ENCODE data around the gene SLC16A12.

The SLC16A12 gene

GRCh38 chr10:89535171-89536012 is at the start of gene SLC16A12:
TSS of gene SLC16A12 (minus strand) at chr10:89535594. CDS start at chr10:89462578, 73,016 bp downstream.
- no peaks in the 10 kb centered on the region for H3K9me3 ChIP-seq (ENCODE audit: insufficient read depth, low read depth, low read length)
- no peak within 1 kb of the TSS for H3K4me3 ChIP-seq (ENCODE audit: low read length, poor library complexity, severe bottlenecking)
- H4K20me1 ChIP-seq (ENCODE audit: insufficient read depth, low read length, poor library complexity, severe bottlenecking), result no peaks in the 10 kb centered on the region
- H3K4me1 ChIP-seq (ENCODE audit: insufficient read depth, low read length, poor library complexity, severe bottlenecking), result peaks cover 23% of the 10 kb centered on the region
- no peaks in the 10 kb centered on the region for H3K9me2 ChIP-seq (replicated peaks; ENCODE audit: low read depth, low read length)
- no peak within 1 kb of the TSS for H3K4me2 ChIP-seq (ENCODE audit: low read depth, low read length, poor library complexity, severe bottlenecking)
- H3K79me2 ChIP-seq (ENCODE audit: insufficient read depth, low read length), result no peaks in the 10 kb centered on the region
- TF ChIP-seq EZH2phosphoT487 (IDR thresholded peaks at IDR 0.05; ENCODE audit: borderline replicate concordance), result no peak
- no peak for TF ChIP-seq CTCF (conservative IDR thresholded peaks at IDR 0.05; ENCODE audit: low read length)
- H2AFZ ChIP-seq (ENCODE audit: low read length), result no peak within 1 kb of the TSS
- no peaks in the 10 kb centered on the region for H3K36me3 ChIP-seq (ENCODE audit: insufficient read depth, low read length)
- no peak within 1 kb of the TSS for H3K9ac ChIP-seq (ENCODE audit: low read depth, low read length, poor library complexity, severe bottlenecking)
- H3F3A ChIP-seq (ENCODE audit: low read depth), result peaks cover 3% of the 10 kb centered on the region; the same call in 1 of the 2 replicates
- H3K27me3 ChIP-seq (ENCODE audit: insufficient read depth, low read length, poor library complexity, severe bottlenecking), result no peaks in the 10 kb centered on the region

GRCh38 chr10:89582022-89582421 is 46.6 kb upstream of the SLC16A12 start:
- Histone ChIP-seq H3K4me1 (ENCODE audit: insufficient read depth, low read length, poor library complexity, severe bottlenecking) (no peaks in the 10 kb centered on the region), H3K9ac (ENCODE audit: low read depth, low read length, poor library complexity, severe bottlenecking) (no peak overlapping the region), H3K27me3 (ENCODE audit: insufficient read depth, low read length, poor library complexity, severe bottlenecking) (no peaks in the 10 kb centered on the region), H3K4me2 (ENCODE audit: low read depth, low read length, poor library complexity, severe bottlenecking) (no peak overlapping the region), H3K4me3 (ENCODE audit: low read length, poor library complexity, severe bottlenecking) (no peak overlapping the region), H2AFZ (ENCODE audit: low read length) (no peak overlapping the region), H3K9me3 (ENCODE audit: insufficient read depth, low read depth, low read length) (no peaks in the 10 kb centered on the region), H3F3A (ENCODE audit: low read depth) (no peaks in the 10 kb centered on the region), H3K9me2 (replicated peaks; ENCODE audit: low read depth, low read length) (no peaks in the 10 kb centered on the region), H3K79me2 (ENCODE audit: insufficient read depth, low read length) (no peaks in the 10 kb centered on the region), H3K36me3 (ENCODE audit: insufficient read depth, low read length) (no peaks in the 10 kb centered on the region), H4K20me1 (ENCODE audit: insufficient read depth, low read length, poor library complexity, severe bottlenecking) (no peaks in the 10 kb centered on the region)
- TF ChIP-seq CTCF (conservative IDR thresholded peaks at IDR 0.05; ENCODE audit: low read length) (no peak), EZH2phosphoT487 (IDR thresholded peaks at IDR 0.05; ENCODE audit: borderline replicate concordance) (no peak)

- H3K4me2 ChIP-seq (ENCODE audit: low read depth, low read length, poor library complexity, severe bottlenecking), result no peak overlapping the region
- no peaks in the 10 kb centered on the region for H3K36me3 ChIP-seq (ENCODE audit: insufficient read depth, low read length)
- no peaks in the 10 kb centered on the region for H3F3A ChIP-seq (ENCODE audit: low read depth)
- H3K4me1 ChIP-seq (ENCODE audit: insufficient read depth, low read length, poor library complexity, severe bottlenecking), result no peaks in the 10 kb centered on the region
- no peak overlapping the region for H3K4me3 ChIP-seq (ENCODE audit: low read length, poor library complexity, severe bottlenecking)
- H2AFZ ChIP-seq (ENCODE audit: low read length), result no peak overlapping the region
- H3K27me3 ChIP-seq (ENCODE audit: insufficient read depth, low read length, poor library complexity, severe bottlenecking), result no peaks in the 10 kb centered on the region
- no peaks in the 10 kb centered on the region for H3K9me3 ChIP-seq (ENCODE audit: insufficient read depth, low read depth, low read length)
- H4K20me1 ChIP-seq (ENCODE audit: insufficient read depth, low read length, poor library complexity, severe bottlenecking), result no peaks in the 10 kb centered on the region
- H3K9me2 ChIP-seq (replicated peaks; ENCODE audit: low read depth, low read length), result no peaks in the 10 kb centered on the region
- no peak for TF ChIP-seq CTCF (conservative IDR thresholded peaks at IDR 0.05; ENCODE audit: low read length)
- TF ChIP-seq EZH2phosphoT487 (IDR thresholded peaks at IDR 0.05; ENCODE audit: borderline replicate concordance), result no peak
- no peak overlapping the region for H3K9ac ChIP-seq (ENCODE audit: low read depth, low read length, poor library complexity, severe bottlenecking)
- H3K79me2 ChIP-seq (ENCODE audit: insufficient read depth, low read length), result no peaks in the 10 kb centered on the region
Measured at GRCh38 chr10:89580243-89580642, 44.8 kb upstream of the SLC16A12 start.

Data from Loucy (cell line).